Gastrocnemius medialis (tissue), 4 donors: ENCODE data around the gene KIF13A.

ENCODE experiments used
- CTCF ChIP-seq, 5 experiments: fragments of 450-650 bp in 3 of 5; fragments of 200-600 bp in 2 of 5; sonication (generic) in 2 of 5; IDR thresholded peaks in 4 of 5; conservative IDR thresholded peaks in 1 of 5; 1 replicate in 4 of 5; 2 replicates in 1 of 5; pipeline ENCODE4 v1.5.1; 2016 to 2019; ENCODE audit warnings: antibody characterized with exemption in 5 of 5, mild to moderate bottlenecking in 3 of 5, moderate library complexity in 3 of 5
- POLR2A ChIP-seq, 2 donors: fragments of 450-650 bp; IDR thresholded peaks; one replicate each; pipeline ENCODE4 v1.6.1; 2017; ENCODE audit warnings: antibody characterized with exemption in 2 of 2, mild to moderate bottlenecking in 2 of 2, moderate library complexity in 2 of 2

GRCh38 chr6:17847203-17847760 is 140.2 kb downstream of the KIF13A start:
- TF ChIP-seq POLR2A (IDR thresholded peaks at IDR 0.05) (no peak), CTCF (IDR thresholded peaks at IDR 0.05 in 4 of 5, conservative IDR thresholded peaks at IDR 0.05 in 1 of 5) (no peak)
